GM21528 (cell line): ENCODE data around the gene DIS3L2.

Experiments used
- ATAC-seq: cut with Tn5 transposase; IDR thresholded peaks from one replicate; pipeline ENCODE4 v1.9.1; 2021; ENCODE audit warnings: mild to moderate bottlenecking, moderate library complexity; ENCODE audit not compliant: unreplicated experiment, low FRiP score

DIS3L2 gene

GRCh38 chr2:232218778-232219495, 257.4 kb downstream of the DIS3L2 start:
- no peak for ATAC-seq

- ATAC-seq = no peak
Observed at GRCh38 chr2:232219496-232219870, 258.0 kb downstream of the DIS3L2 start.

DNA sequence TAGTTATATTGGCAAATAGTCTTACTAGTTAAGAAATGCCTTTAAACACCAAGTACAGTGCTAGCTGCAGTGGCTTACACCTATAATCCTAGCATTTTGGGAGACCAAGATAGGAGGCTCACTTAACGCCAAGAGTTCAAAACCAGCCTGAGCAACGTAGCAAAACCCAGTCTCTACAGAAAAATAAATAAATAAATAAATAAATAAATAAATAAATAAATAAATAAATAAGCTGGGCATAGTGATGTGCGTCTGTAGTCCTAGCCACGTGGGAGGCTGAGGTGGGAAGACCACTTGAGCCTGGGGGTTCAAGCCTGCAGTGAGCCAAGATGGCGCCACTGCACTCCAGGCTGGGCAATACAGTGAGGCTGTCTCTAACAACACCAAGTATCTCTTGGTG, 258.4 kb downstream of the DIS3L2 start:
- no peak for ATAC-seq

GRCh38 chr2:232225429-232225828, 263.9 kb downstream of the DIS3L2 start:
- ATAC-seq = no peak

DNA sequence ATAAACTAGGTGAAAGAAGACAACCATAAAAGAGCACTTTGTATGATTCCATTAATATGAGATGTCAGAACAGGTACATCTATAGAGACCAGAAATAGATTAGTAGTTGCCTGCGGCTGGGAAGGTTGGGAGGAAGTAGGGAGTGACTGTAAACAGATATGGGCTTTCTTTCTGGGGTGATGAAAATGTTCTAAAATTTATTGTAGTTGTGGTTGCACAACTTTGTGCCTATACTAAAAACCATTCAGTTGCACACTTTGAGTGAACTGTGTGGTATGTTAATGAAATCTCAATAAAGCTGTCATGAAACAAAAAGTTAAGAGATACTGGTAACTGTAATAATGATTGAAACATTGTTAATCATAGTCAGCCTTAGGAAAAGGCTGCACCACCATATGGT, 264.4 kb downstream of the DIS3L2 start:
- ATAC-seq = no peak

DNA sequence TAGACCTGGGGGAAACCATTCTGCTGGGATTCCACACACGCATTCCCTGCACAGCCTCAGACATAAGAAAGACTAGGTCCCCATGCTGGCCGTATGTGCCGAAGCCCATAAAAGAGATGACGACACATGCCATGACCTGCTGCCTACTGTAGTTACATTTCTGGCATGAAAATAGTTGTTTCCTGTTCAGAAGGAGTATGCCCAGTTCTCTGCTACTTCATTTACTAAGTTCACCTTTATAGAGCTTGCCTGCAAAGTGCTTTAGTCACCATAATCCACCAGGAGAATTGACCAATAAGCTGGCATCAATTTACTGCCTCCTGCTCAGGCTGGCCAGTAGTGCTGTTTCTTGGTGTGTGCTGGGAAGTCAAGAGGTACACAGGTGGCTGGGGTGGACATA, 266.8 kb downstream of the DIS3L2 start:
- ATAC-seq = no peak

GRCh38 chr2:232228971-232229894, 267.7 kb downstream of the DIS3L2 start:
- no peak for ATAC-seq

DNA sequence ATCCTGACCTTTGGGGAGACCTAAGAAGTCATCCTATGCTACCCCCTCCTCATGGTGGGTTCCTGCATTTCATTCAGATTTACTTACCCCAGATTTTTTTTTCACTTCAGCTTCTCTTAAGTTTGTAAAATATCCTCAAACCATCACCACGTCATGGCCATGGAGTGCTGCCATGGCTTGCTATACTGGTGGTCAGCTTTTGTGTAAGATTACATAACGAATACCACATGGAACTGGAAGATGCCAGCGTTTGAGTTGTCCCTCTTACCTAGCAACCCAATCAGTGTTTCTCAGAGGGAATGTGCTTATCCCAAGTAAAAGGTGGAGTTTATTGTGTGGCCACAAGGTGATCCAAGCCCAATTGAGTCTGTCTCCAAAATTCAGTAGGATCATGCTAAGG, 268.4 kb downstream of the DIS3L2 start:
- ATAC-seq = no peak

GRCh38 chr2:232230560-232230959, 269.0 kb downstream of the DIS3L2 start:
- ATAC-seq = no peak

DNA sequence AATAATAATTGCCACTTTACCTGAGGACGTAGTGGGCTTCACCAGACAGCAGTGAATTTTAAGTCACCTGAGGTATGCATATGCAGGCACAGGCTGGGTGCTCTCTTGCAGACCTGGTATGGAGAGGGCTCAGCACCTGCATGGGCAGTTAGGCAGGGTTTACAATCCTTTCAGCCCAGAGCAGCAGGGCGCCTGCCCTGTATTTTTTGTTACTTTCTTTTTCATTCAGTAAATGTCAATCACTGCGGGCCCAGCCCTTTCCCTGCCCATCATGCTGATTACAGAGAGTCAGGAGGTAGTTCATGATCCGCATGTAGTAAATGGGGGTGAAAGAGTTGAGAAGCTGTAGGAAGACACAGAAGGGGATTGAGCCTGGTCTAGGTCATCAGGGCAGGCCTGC, 270.0 kb downstream of the DIS3L2 start:
- no peak for ATAC-seq

DNA sequence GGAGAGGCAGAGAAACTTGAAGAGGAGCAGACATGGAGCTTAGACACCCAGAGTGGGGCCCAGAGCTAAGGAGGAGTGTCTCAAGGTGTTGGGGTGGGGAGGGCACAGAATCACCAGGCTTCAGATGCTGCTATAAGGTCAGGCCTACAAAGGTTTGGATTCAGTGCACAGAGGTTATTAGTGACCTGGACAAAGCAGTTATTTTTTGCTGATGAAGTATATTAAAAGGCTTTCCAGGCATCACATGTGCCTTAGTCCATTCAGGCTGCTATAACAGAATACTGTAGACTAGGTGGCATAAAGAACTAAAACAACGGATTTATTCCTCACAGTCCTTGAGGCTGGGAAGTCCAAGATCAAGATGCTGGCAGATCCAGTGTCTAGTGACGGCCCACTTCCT, 271.4 kb downstream of the DIS3L2 start:
- no peak for ATAC-seq

- ATAC-seq = no peak
Observed at GRCh38 chr2:232234922-232235615, 273.6 kb downstream of the DIS3L2 start.

DNA sequence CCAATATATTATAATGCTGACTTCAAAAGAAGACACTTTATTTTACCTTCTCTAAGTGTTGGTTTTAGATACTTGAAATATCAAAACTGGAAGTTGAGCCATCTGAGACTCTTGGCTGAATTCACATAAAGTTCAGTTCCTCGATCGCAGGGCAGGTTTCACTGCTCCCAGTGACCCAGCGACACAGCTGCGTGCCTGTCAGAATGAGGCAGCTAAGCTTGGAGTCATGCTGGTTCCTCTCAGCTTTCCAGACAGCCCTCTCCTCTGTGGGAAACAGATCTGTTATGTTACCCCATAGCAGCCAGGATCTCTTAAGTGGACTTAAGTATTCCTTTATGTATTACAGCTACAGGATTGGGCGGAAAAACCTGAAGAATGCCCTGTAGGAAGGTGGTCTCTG, 274.2 kb downstream of the DIS3L2 start:
- no peak for ATAC-seq

DNA sequence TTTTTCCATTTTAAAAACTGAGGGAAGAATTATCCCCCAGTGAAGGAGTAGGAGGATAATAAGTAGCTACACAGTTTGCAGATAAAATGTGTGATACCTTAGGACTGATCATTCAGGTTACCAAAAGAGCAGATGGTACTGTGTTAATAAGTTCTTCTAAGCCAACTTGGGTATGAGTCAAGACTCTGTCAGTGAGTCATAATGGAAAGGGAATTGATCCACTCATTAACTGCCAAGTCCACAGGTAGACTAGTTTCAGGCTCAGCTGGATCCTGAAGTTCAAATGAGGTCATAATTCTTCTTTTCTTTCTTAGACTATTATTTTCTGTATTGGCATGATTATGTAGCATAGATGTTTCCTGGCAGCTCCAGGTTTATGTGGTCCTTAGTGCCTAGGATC, 274.7 kb downstream of the DIS3L2 start:
- peak; percentile 80 for ATAC-seq

GRCh38 chr2:232237464-232237863, 276.0 kb downstream of the DIS3L2 start:
- no peak for ATAC-seq

DNA sequence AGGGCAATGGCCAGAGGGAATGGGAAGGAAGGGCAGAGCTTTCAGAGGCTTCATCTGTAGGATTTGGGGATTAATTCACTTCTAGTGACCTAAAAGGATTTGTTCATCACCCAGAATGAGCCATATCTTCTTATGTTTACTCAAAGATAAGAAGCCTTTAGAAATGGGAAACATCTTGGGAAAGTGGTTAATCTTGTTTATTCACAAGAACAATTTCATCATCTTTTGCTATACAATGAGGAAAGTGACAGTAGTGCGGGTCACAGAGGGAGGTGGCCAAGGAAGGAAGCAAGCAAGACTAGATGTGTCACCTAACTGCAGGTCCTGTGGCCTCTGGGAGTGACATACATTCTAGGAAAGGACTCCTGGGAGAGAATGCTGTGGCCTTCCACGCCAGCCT, 276.6 kb downstream of the DIS3L2 start:
- no peak for ATAC-seq

DNA sequence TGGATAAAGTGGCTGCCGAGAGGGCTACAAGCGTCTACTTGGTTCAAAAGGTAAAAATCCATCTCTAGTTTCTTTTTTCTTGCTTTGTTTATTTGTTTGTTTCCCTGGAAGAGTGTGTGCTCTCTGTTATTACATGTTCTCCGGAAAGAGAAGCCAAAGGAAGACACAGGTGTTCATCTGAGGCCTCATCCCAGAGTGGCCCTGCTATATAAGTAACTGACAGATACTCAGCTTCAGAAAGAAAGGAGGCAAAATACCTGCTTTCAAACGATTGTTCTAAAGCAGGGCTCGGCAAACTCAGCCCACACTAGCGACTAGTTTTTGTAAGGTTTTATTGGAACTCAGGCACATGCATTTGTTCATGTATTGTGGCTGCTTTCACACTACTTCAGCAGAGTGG, 277.1 kb downstream of the DIS3L2 start:
- ATAC-seq = no peak

- ATAC-seq = no peak
Observed at GRCh38 chr2:232239951-232240681, 278.6 kb downstream of the DIS3L2 start.

DNA sequence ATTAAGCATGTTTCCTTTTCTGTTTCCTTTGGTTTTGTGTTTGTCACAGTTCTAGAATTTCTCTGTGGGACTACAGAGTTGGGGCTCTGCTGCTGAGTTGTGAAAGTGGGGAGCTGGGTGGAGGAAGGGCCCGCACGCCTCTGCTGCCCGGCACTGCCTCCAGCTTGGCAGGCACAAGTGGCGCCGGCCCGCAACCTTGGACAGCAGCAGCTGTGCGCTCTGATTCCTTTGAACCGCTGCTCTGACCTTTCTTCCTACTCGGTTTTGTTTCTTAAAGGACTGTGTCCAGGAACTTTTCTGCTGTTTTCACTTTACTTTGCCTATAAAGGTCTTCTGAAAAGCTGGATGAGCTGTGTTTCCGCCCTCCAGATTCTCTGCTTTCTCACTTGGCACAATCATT, 279.4 kb downstream of the DIS3L2 start:
- ATAC-seq = no peak

DNA sequence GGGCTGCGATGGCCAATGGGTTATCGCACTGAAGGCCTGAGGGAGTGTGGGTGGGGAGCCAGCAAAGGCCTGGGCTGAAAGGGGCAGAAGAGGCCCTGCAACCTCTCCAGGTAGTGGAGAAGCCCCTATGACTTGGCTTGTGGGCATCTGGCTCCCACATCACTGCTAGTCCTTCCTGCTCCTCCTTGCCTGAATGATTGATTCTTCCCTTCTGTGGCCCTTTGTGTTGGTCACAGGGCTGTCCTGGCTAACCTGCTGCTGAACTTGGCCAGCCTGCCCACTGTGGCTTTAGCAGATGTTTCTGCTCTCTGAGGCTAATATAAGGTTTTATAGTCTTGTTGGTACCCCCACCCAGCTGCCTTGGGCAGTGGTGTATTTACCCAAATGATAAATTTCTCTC, 280.8 kb downstream of the DIS3L2 start:
- no peak for ATAC-seq

GRCh38 chr2:232245111-232245510, 283.6 kb downstream of the DIS3L2 start:
- no peak for ATAC-seq
